ENCODE results near the gene CPT1C. TPM values are rescaled to one million over a fixed set of nuclear protein-coding genes. Genes with fewer than 3 reads are reported as not detected.

Gene CPT1C
- total and polyA plus RNA-seq, 2 donors (not counting 1 experiment from before 2014, with no cell fraction given): 0.30 to 1.7 TPM

- Histone ChIP-seq H3K4me2 (replicated peaks; ENCODE audit: low read depth, low read length, poor library complexity, severe bottlenecking) (no peak overlapping the region), H3K4me3 (ENCODE audit: control extremely low read depth in 1 of 5, extremely low read depth in 1 of 5, insufficient read depth in 1 of 5, low read depth in 2 of 5, low read length in 4 of 5) (no peak overlapping the region), H3K9ac (ENCODE audit: low read length) (no peak overlapping the region), H3K27me3 (replicated peaks in 1 of 4; ENCODE audit: control extremely low read depth in 1 of 4, control insufficient read depth in 3 of 4, insufficient read depth in 4 of 4, low read length in 3 of 4) (peaks cover 0 to 23% (median 11%) of the 10 kb centered on the region in 4 experiments), H4K20me1 (ENCODE audit: control insufficient read depth, insufficient read depth, low read length, poor library complexity, severe bottlenecking) (peaks cover 65% of the 10 kb centered on the region), H3K9me3 (ENCODE audit: control extremely low read depth in 1 of 3, control insufficient read depth in 2 of 3, insufficient read depth in 1 of 3, low read length in 2 of 3) (peaks cover 0 to 8% (median 0%) of the 10 kb centered on the region in 3 donors), H3K27ac (ENCODE audit: low read length in 2 of 2) (no peak overlapping the region), H3K36me3 (replicated peaks in 1 of 2; ENCODE audit: control extremely low read depth in 1 of 2, control insufficient read depth in 1 of 2, extremely low read depth in 1 of 2, insufficient read depth in 2 of 2, low read length in 1 of 2) (peaks cover 0 to 54% of the 10 kb centered on the region in 2 experiments), H3K4me1 (ENCODE audit: control insufficient read depth in 2 of 2, insufficient read depth in 2 of 2, low read length in 2 of 2) (peaks cover 22 to 23% of the 10 kb centered on the region in 2 donors), H2AFZ (ENCODE audit: insufficient read depth, low read depth, low read length, poor library complexity, severe bottlenecking) (no peak overlapping the region), H3K79me2 (ENCODE audit: control insufficient read depth, insufficient read depth, low read length) (peaks cover 19% of the 10 kb centered on the region)
- intact Hi-C loops (cut with micrococcal nuclease): no loop called here
- Mint-ChIP-seq H3K27ac (no peak overlapping the region), H3K4me1 (peaks cover 23% of the 10 kb centered on the region), H3K4me3 (no peak overlapping the region), H3K9me3 (ENCODE audit: insufficient read depth) (no peaks in the 10 kb centered on the region), H3K27me3 (peaks cover 17% of the 10 kb centered on the region)
- no peak for TF ChIP-seq EZH2 (IDR thresholded peaks at IDR 0.05; ENCODE audit: borderline replicate concordance, insufficient read depth, low read depth, low read length, poor library complexity, severe bottlenecking)
- ATAC-seq (ENCODE audit: low read depth): no peak
- over 99% methylated on average over 14 of the region's 27 CpGs for WGBS (ENCODE audit: insufficient coverage)
- no peak for DNase-seq
- ChIA-PET CTCF (interaction anchor here (1.4 kb wide), 1 partner anchor 140 kb away, joined by 3 read pairs; no protein-coding TSS in a partner anchor), POLR2A (interaction anchor here (0.7 kb wide), 1 partner anchor 100 kb away, joined by 3 read pairs; no protein-coding TSS in a partner anchor)
These were observed 4.3 kb upstream of the CPT1C start for GRCh38 chr19:49686503-49687088.

DNA sequence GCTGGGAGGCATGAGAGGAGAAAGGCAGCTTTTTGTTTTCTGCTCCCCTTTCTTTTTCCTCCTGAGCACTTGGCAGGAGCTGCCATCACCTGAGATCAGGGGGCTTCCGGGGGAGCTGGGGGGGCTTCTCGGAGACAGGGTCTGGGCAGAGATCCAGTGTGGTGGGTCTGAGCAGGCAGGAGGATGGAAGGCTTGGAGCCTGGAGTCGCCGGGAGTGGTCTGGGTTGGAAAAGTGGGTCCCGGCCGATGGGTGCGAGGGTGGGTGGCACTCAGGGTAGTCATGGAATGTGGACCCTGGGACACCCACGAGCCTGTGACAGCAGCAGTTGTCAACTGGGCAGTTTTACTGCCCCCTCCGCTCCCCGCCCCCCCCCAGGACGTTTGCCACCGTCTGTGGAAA, 3.8 kb upstream of the CPT1C start:
- CTCF ChIA-PET: interaction anchor here (0.6 to 1.4 kb wide), 2 partner anchors 123 to 140 kb away, joined by 3 read pairs; no protein-coding TSS in a partner anchor
- WGBS (ENCODE audit: insufficient coverage): 81% methylated on average over 12 of the region's 12 CpGs
- ATAC-seq (ENCODE audit: low read depth): no peak
- DNase-seq: no peak
- peaks cover 0 to 8% (median 0%) of the 10 kb centered on the region in 3 donors for H3K9me3 ChIP-seq (ENCODE audit: control extremely low read depth in 1 of 3, control insufficient read depth in 2 of 3, insufficient read depth in 1 of 3, low read length in 2 of 3)
- H3K79me2 ChIP-seq (ENCODE audit: control insufficient read depth, insufficient read depth, low read length): peaks cover 14% of the 10 kb centered on the region
- Mint-ChIP-seq H3K27me3 (peaks cover 18% of the 10 kb centered on the region), H3K4me1 (peaks cover 24% of the 10 kb centered on the region), H3K27ac (no peak overlapping the region), H3K9me3 (ENCODE audit: insufficient read depth) (no peaks in the 10 kb centered on the region), H3K4me3 (no peak overlapping the region)
- no peak overlapping the region for H3K4me3 ChIP-seq (ENCODE audit: control extremely low read depth in 1 of 5, extremely low read depth in 1 of 5, insufficient read depth in 1 of 5, low read depth in 2 of 5, low read length in 4 of 5)
- intact Hi-C loops (cut with micrococcal nuclease): no loop called here
- H4K20me1 ChIP-seq (ENCODE audit: control insufficient read depth, insufficient read depth, low read length, poor library complexity, severe bottlenecking): peaks cover 59% of the 10 kb centered on the region
- H3K4me1 ChIP-seq (ENCODE audit: control insufficient read depth in 2 of 2, insufficient read depth in 2 of 2, low read length in 2 of 2): peaks cover 25% of the 10 kb centered on the region in 2 donors
- POLR2A ChIA-PET: interaction anchor here (0.7 kb wide), 2 partner anchors 101 to 548 kb away, joined by 3 read pairs; no protein-coding TSS in a partner anchor
- no peak for TF ChIP-seq EZH2 (IDR thresholded peaks at IDR 0.05; ENCODE audit: borderline replicate concordance, insufficient read depth, low read depth, low read length, poor library complexity, severe bottlenecking)
- TF ChIP-seq, protein P1, sequence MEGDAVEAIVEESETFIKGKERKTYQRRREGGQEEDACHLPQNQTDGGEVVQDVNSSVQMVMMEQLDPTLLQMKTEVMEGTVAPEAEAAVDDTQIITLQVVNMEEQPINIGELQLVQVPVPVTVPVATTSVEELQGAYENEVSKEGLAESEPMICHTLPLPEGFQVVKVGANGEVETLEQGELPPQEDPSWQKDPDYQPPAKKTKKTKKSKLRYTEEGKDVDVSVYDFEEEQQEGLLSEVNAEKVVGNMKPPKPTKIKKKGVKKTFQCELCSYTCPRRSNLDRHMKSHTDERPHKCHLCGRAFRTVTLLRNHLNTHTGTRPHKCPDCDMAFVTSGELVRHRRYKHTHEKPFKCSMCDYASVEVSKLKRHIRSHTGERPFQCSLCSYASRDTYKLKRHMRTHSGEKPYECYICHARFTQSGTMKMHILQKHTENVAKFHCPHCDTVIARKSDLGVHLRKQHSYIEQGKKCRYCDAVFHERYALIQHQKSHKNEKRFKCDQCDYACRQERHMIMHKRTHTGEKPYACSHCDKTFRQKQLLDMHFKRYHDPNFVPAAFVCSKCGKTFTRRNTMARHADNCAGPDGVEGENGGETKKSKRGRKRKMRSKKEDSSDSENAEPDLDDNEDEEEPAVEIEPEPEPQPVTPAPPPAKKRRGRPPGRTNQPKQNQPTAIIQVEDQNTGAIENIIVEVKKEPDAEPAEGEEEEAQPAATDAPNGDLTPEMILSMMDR (IDR thresholded peaks at IDR 0.05): no peak
- H3K36me3 ChIP-seq (replicated peaks in 1 of 2; ENCODE audit: control extremely low read depth in 1 of 2, control insufficient read depth in 1 of 2, extremely low read depth in 1 of 2, insufficient read depth in 2 of 2, low read length in 1 of 2): peaks cover 0 to 49% of the 10 kb centered on the region in 2 experiments
- H3K4me2 ChIP-seq (replicated peaks; ENCODE audit: low read depth, low read length, poor library complexity, severe bottlenecking): no peak overlapping the region
- H3K27ac ChIP-seq (ENCODE audit: low read length in 2 of 2): no peak overlapping the region
- H3K9ac ChIP-seq (ENCODE audit: low read length): no peak overlapping the region
- H2AFZ ChIP-seq (ENCODE audit: insufficient read depth, low read depth, low read length, poor library complexity, severe bottlenecking): no peak overlapping the region
- H3K27me3 ChIP-seq (replicated peaks in 1 of 4; ENCODE audit: control extremely low read depth in 1 of 4, control insufficient read depth in 3 of 4, insufficient read depth in 4 of 4, low read length in 3 of 4): peaks cover 0 to 28% (median 13%) of the 10 kb centered on the region in 4 experiments
